HepG2 (cell line): ENCODE results near the gene CKAP2. TPM values are rescaled to one million over a fixed set of nuclear protein-coding genes. Genes with fewer than 3 reads are reported as not detected.
A peak's percentile ranks its signal among the peaks of the same experiment; 100 is the strongest.

Experiments used
- AGO2 ChIP-seq: fragments of 200-400 bp; formaldehyde crosslinking; optimal IDR thresholded peaks from 2 replicates; pipeline ENCODE3; 2017; ENCODE audit warnings: mild to moderate bottlenecking, low read depth, low read length, moderate library complexity
- CBFB ChIP-seq: sonication (generic); formaldehyde crosslinking; IDR thresholded peaks from 2 replicates; pipeline ENCODE4 v1.4.0; 2020; ENCODE audit warnings: missing genetic modification reagents
- ISX ChIP-seq: sonication (generic); formaldehyde crosslinking; conservative IDR thresholded peaks from 2 replicates; pipeline ENCODE4 v1.5.0; 2020; ENCODE audit warnings: missing genetic modification reagents
- KLF13 ChIP-seq: sonication (generic); formaldehyde crosslinking; IDR thresholded peaks from 2 replicates; pipeline ENCODE4 v1.4.0; 2020; ENCODE audit warnings: mild to moderate bottlenecking, missing genetic modification reagents
- MLX ChIP-seq: IDR thresholded peaks from 2 replicates; pipeline ENCODE4 v1.6.1; 2016
- NCOA1 ChIP-seq: sonication (generic); formaldehyde crosslinking; IDR thresholded peaks from 2 replicates; pipeline ENCODE4 v1.9.0; 2021; ENCODE audit warnings: missing genetic modification reagents
- RXRB ChIP-seq: IDR thresholded peaks from 2 replicates; pipeline ENCODE4 v1.6.1; 2016; ENCODE audit warnings: borderline replicate concordance, missing genetic modification reagents, missing compliant biosample characterization
- TCF12 ChIP-seq, 2 experiments: fragments of 450-650 bp in 1 of 2; sonication (generic) in 1 of 2; formaldehyde crosslinking in 1 of 2; IDR thresholded peaks; 2 replicates each; pipeline versions ENCODE4 v1.6.1 to v1.8.0; 2017 to 2022; ENCODE audit warnings: antibody characterized with exemption in 1 of 2, mild to moderate bottlenecking in 1 of 2, missing genetic modification reagents in 1 of 2, moderate library complexity in 1 of 2
- ZNF224 ChIP-seq: sonication (generic); formaldehyde crosslinking; IDR thresholded peaks from 2 replicates; pipeline ENCODE4 v1.5.0; 2020; ENCODE audit warnings: mild to moderate bottlenecking, missing genetic modification reagents
- ZNF230 ChIP-seq: sonication (generic); formaldehyde crosslinking; IDR thresholded peaks from 2 replicates; pipeline ENCODE4 v1.4.0; 2020; ENCODE audit warnings: mild to moderate bottlenecking, missing genetic modification reagents
- polyA plus RNA-seq, 8 experiments: library from polyadenylated mRNA; depleted of rRNA in 3 of 8; stranded (reverse) in 7 of 8; unstranded in 1 of 8; fragments of >200 nt; fragmentation: Illumina TruSeq in 4 of 8; extraction: Trizol in 4 of 8; gene quantifications; 2 replicates each; pipeline versions ENCODE4 v1.2.1 to v1.2.3, GENCODE V29; 2011 to 2016; ENCODE audit warnings: low read depth in 4 of 8, missing spikeins in 1 of 8, mixed read lengths in 1 of 8; ENCODE audit not compliant: insufficient read depth in 1 of 8
- total RNA-seq, 5 experiments: library from RNA; depleted of rRNA; stranded (reverse); fragments of >200 nt; fragmentation: Illumina TruSeq; extraction: Trizol; gene quantifications; 2 replicates each; pipeline ENCODE4 v1.2.3, GENCODE V29; 2016; ENCODE audit warnings: low read depth in 1 of 5
- TF ChIP-seq, protein P1 (sequence below): sonication (generic); formaldehyde crosslinking; IDR thresholded peaks from 2 replicates; pipeline ENCODE4 v1.4.0; 2020; ENCODE audit warnings: missing genetic modification reagents
- TF ChIP-seq, protein P2 (sequence below): sonication (generic); formaldehyde crosslinking; IDR thresholded peaks from 2 replicates; pipeline ENCODE4 v1.4.0; 2020; ENCODE audit warnings: low read depth, missing genetic modification reagents
- TF ChIP-seq, protein P3 (sequence below): sonication (generic); formaldehyde crosslinking; IDR thresholded peaks from 2 replicates; pipeline ENCODE4 v1.5.0; 2020; ENCODE audit warnings: mild to moderate bottlenecking, missing genetic modification reagents, moderate library complexity
- TF ChIP-seq, protein P4 (sequence below): sonication (generic); formaldehyde crosslinking; IDR thresholded peaks from 2 replicates; pipeline ENCODE4 v1.4.0; 2020; ENCODE audit warnings: missing genetic modification reagents
- TF ChIP-seq, protein P5 (sequence below): sonication (generic); formaldehyde crosslinking; IDR thresholded peaks from 2 replicates; pipeline ENCODE4 v1.5.0; 2020; ENCODE audit warnings: missing genetic modification reagents

CKAP2 gene
- total and polyA plus RNA-seq, 2 of the 13 experiments (the other 11 are each of a cell fraction or from before 2014, with no cell fraction given): 6.7 to 40.3 TPM

DNA sequence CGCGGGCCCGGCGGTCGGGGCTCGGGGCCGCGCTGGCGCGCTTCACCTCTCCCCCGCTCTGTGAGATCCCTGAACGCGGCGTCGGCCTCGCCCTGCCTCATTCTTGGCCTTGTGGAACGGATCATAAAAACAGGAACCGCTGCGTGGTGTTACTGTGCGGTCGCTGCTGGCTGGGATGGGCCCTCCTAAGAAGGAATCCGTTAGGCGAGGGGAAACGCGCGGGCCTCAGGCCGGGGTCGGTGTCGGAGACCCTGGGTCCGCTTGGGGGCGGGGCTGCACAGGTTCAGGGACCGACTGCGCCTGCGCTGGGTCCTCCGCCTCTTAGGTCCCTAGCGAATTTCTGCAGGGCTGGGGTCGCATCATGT lies 381 bp downstream of the CKAP2 start (continued):
- TF ChIP-seq, protein P1, sequence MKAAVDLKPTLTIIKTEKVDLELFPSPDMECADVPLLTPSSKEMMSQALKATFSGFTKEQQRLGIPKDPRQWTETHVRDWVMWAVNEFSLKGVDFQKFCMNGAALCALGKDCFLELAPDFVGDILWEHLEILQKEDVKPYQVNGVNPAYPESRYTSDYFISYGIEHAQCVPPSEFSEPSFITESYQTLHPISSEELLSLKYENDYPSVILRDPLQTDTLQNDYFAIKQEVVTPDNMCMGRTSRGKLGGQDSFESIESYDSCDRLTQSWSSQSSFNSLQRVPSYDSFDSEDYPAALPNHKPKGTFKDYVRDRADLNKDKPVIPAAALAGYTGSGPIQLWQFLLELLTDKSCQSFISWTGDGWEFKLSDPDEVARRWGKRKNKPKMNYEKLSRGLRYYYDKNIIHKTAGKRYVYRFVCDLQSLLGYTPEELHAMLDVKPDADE: no peak
- TF ChIP-seq RXRB (no peak), ISX (no peak), ZNF224 (CRISPR knock-in tag) (no peak), AGO2 (peak; percentile 86), ZNF230 (CRISPR knock-in tag) (no peak), CBFB (no peak), TCF12 (IDR thresholded peaks at IDR 0.05) (no peak), TCF12 (CRISPR knock-in tag; IDR thresholded peaks at IDR 0.05) (peak; percentile 19; the same call in 1 of the 2 replicates), KLF13 (CRISPR knock-in tag) (no peak), NCOA1 (CRISPR knock-in tag) (no peak), MLX (CRISPR knock-in tag) (no peak)
- TF ChIP-seq, protein P2, sequence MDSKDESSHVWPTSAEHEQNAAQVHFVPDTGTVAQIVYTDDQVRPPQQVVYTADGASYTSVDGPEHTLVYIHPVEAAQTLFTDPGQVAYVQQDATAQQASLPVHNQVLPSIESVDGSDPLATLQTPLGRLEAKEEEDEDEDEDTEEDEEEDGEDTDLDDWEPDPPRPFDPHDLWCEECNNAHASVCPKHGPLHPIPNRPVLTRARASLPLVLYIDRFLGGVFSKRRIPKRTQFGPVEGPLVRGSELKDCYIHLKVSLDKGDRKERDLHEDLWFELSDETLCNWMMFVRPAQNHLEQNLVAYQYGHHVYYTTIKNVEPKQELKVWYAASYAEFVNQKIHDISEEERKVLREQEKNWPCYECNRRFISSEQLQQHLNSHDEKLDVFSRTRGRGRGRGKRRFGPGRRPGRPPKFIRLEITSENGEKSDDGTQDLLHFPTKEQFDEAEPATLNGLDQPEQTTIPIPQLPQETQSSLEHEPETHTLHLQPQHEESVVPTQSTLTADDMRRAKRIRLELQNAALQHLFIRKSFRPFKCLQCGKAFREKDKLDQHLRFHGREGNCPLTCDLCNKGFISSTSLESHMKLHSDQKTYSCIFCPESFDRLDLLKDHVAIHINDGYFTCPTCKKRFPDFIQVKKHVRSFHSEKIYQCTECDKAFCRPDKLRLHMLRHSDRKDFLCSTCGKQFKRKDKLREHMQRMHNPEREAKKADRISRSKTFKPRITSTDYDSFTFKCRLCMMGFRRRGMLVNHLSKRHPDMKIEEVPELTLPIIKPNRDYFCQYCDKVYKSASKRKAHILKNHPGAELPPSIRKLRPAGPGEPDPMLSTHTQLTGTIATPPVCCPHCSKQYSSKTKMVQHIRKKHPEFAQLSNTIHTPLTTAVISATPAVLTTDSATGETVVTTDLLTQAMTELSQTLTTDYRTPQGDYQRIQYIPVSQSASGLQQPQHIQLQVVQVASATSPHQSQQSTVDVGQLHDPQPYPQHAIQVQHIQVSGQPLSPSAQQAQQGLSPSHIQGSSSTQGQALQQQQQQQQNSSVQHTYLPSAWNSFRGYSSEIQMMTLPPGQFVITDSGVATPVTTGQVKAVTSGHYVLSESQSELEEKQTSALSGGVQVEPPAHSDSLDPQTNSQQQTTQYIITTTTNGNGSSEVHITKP (CRISPR knock-in tag): no peak
- TF ChIP-seq, protein P3, sequence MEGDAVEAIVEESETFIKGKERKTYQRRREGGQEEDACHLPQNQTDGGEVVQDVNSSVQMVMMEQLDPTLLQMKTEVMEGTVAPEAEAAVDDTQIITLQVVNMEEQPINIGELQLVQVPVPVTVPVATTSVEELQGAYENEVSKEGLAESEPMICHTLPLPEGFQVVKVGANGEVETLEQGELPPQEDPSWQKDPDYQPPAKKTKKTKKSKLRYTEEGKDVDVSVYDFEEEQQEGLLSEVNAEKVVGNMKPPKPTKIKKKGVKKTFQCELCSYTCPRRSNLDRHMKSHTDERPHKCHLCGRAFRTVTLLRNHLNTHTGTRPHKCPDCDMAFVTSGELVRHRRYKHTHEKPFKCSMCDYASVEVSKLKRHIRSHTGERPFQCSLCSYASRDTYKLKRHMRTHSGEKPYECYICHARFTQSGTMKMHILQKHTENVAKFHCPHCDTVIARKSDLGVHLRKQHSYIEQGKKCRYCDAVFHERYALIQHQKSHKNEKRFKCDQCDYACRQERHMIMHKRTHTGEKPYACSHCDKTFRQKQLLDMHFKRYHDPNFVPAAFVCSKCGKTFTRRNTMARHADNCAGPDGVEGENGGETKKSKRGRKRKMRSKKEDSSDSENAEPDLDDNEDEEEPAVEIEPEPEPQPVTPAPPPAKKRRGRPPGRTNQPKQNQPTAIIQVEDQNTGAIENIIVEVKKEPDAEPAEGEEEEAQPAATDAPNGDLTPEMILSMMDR (CRISPR knock-in tag): no peak
- TF ChIP-seq, protein P4, sequence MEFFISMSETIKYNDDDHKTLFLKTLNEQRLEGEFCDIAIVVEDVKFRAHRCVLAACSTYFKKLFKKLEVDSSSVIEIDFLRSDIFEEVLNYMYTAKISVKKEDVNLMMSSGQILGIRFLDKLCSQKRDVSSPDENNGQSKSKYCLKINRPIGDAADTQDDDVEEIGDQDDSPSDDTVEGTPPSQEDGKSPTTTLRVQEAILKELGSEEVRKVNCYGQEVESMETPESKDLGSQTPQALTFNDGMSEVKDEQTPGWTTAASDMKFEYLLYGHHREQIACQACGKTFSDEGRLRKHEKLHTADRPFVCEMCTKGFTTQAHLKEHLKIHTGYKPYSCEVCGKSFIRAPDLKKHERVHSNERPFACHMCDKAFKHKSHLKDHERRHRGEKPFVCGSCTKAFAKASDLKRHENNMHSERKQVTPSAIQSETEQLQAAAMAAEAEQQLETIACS (CRISPR knock-in tag): peak; percentile 70; the same call in 1 of the 2 replicates
- TF ChIP-seq, protein P5, sequence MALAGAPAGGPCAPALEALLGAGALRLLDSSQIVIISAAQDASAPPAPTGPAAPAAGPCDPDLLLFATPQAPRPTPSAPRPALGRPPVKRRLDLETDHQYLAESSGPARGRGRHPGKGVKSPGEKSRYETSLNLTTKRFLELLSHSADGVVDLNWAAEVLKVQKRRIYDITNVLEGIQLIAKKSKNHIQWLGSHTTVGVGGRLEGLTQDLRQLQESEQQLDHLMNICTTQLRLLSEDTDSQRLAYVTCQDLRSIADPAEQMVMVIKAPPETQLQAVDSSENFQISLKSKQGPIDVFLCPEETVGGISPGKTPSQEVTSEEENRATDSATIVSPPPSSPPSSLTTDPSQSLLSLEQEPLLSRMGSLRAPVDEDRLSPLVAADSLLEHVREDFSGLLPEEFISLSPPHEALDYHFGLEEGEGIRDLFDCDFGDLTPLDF (CRISPR knock-in tag): peak; percentile 52; the same call in 1 of the 2 replicates
